GM12878 (cell line): Measurements from ENCODE around the gene DNAAF9. TPM values are rescaled to one million over a fixed set of nuclear protein-coding genes. Genes with fewer than 3 reads are reported as not detected.

Experiments used
- ATAC-seq: fragments of 200-7000 bp; cut with Tn5 transposase; 3 replicates; pipeline ENCODE4 v1.9.1; 2020; ENCODE audit warnings: mild to moderate bottlenecking, moderate library complexity
- BruUV-seq: library from RNA; stranded (reverse); fragments of 400-500 nt; replicated peaks from 2 replicates; lab custom pipeline; 2021; lab: Mats Ljungman, UMichigan
- CTCF ChIA-PET: fragments of 300-600 bp; sonication (Branson Sonifier 250); formaldehyde crosslinking; extraction: SDS; loops from one replicate; lab custom pipeline; 2021; ENCODE audit warnings: inconsistent platforms; lab: Yijun Ruan, JAX
- POLR2A ChIA-PET: fragments of 350-600 bp; formaldehyde crosslinking; extraction: SDS; loops from one replicate; lab custom pipeline; 2021; ENCODE audit warnings: inconsistent platforms; lab: Charles Lee
- RAD21 ChIA-PET: fragments of 300-600 bp; sonication (Branson Sonifier 250); formaldehyde crosslinking; loops from one replicate; lab custom pipeline; 2023; ENCODE audit warnings: antibody characterized with exemption; ENCODE audit not compliant: unreplicated experiment; lab: Charles Lee
- SMC1A ChIA-PET: fragments of 300-600 bp; sonication (Branson Sonifier 250); formaldehyde crosslinking; loops from one replicate; lab custom pipeline; 2023; ENCODE audit not compliant: unreplicated experiment, uncharacterized antibody; lab: Charles Lee
- DNase-seq: peaks from one replicate; pipeline ENCODE4 v3.0.0-alpha.2; 2011; ENCODE audit warnings: low read depth, low spot score
- FAIRE-seq: peaks from 3 replicates; lab custom pipeline; 2011; peaks lifted over from hg19 to GRCh38; lab: Jason Lieb, UNC
- H2AFZ ChIP-seq: 2 replicates; pipeline ENCODE4 v1.6.0; 2011; ENCODE audit warnings: low read depth, low read length, control low read depth; ENCODE audit not compliant: control insufficient read depth
- H3K27ac ChIP-seq: 2 replicates; pipeline ENCODE4 v1.5.1; 2011; ENCODE audit warnings: control low read depth; ENCODE audit not compliant: control insufficient read depth, insufficient read depth
- H3K27me3 ChIP-seq, 2 experiments: replicated peaks in 1 of 2; 2 replicates each; pipeline versions ENCODE4 v1.6.0 to v1.6.1; 2011; ENCODE audit warnings: low read length in 1 of 2; ENCODE audit not compliant: control insufficient read depth in 2 of 2, insufficient read depth in 2 of 2
- H3K36me3 ChIP-seq, 2 experiments: 2 replicates each; pipeline ENCODE4 v1.5.1; 2011; ENCODE audit warnings: low read length in 1 of 2; ENCODE audit not compliant: control insufficient read depth in 2 of 2, insufficient read depth in 2 of 2
- H3K4me1 ChIP-seq: 2 replicates; pipeline ENCODE4 v1.6.1; 2011; ENCODE audit warnings: mild to moderate bottlenecking, low read length, moderate library complexity, mixed read lengths; ENCODE audit not compliant: control insufficient read depth, insufficient read depth
- H3K4me2 ChIP-seq: 2 replicates; pipeline ENCODE4 v1.6.0; 2011; ENCODE audit warnings: control low read depth; ENCODE audit not compliant: control insufficient read depth, insufficient read depth
- H3K4me3 ChIP-seq: fragments of 200-600 bp; sonication (generic); 2 replicates; pipeline ENCODE4 v1.5.1; 2016
- H3K79me2 ChIP-seq: 2 replicates; pipeline ENCODE4 v1.6.0; 2011; ENCODE audit warnings: low read length; ENCODE audit not compliant: control insufficient read depth, insufficient read depth
- H3K9ac ChIP-seq: 2 replicates; pipeline ENCODE4 v1.8.0; 2011; ENCODE audit warnings: low read length, control low read depth, mixed read lengths; ENCODE audit not compliant: control insufficient read depth, insufficient read depth
- H3K9me3 ChIP-seq: replicated peaks from 3 replicates; pipeline ENCODE4 v1.5.1; 2011; ENCODE audit warnings: mild to moderate bottlenecking, low read length; ENCODE audit not compliant: control insufficient read depth, insufficient read depth
- H4K20me1 ChIP-seq: 2 replicates; pipeline ENCODE4 v1.6.0; 2011; ENCODE audit not compliant: control insufficient read depth, insufficient read depth
- ASH2L ChIP-seq: fragments of 300-600, 200-600 bp; sonication (generic); IDR thresholded peaks from 2 replicates; pipeline ENCODE4 v1.6.1; 2017; ENCODE audit warnings: low read depth, mild to moderate bottlenecking, borderline replicate concordance
- CBX3 ChIP-seq: fragments of 200-600 bp; sonication (generic); IDR thresholded peaks from 2 replicates; pipeline ENCODE4 v1.6.1; 2016; ENCODE audit warnings: low read depth, borderline replicate concordance
- E2F4 ChIP-seq: IDR thresholded peaks from 2 replicates; pipeline ENCODE4 v1.6.1; 2012; ENCODE audit warnings: low read depth, low read length, improper control_type of control experiment
- ESRRA ChIP-seq: IDR thresholded peaks from 2 replicates; pipeline ENCODE4 v1.6.1; 2012; ENCODE audit warnings: mild to moderate bottlenecking, low read length, improper control_type of control experiment
- FOXK2 ChIP-seq: fragments of 450-650 bp; IDR thresholded peaks from 2 replicates; pipeline ENCODE4 v1.6.1; 2017; ENCODE audit warnings: mild to moderate bottlenecking, moderate library complexity
- MEF2A ChIP-seq: IDR thresholded peaks from 2 replicates; pipeline ENCODE4 v1.6.1; 2011; ENCODE audit warnings: low read depth, mild to moderate bottlenecking, low read length, moderate library complexity; ENCODE audit not compliant: insufficient read depth
- MYC ChIP-seq: IDR thresholded peaks from 2 replicates; pipeline ENCODE4 v1.6.1; 2011; ENCODE audit warnings: mild to moderate bottlenecking, low read length, moderate library complexity, inconsistent platforms; ENCODE audit not compliant: insufficient read depth, insufficient replicate concordance, insufficient read length, severe bottlenecking
- SMC3 ChIP-seq: IDR thresholded peaks from 2 replicates; pipeline ENCODE4 v1.6.1; 2011; ENCODE audit warnings: low read length, improper control_type of control experiment, borderline replicate concordance
- WGBS: methylation state at CpG from one replicate; pipeline ENCODE4 v1.1.6; 2016; ENCODE audit warnings: low lambda C conversion rate; ENCODE audit not compliant: insufficient replicate concordance, insufficient coverage; ENCODE audit errors: missing lambda C conversion rate; 5-methylcytosine and 5-hydroxymethylcytosine counted together
- in situ Hi-C: fragments of 300-500 bp; cut with MboI; formaldehyde crosslinking; loops from 9 replicates; pipeline ENCODE4 v1.14.3; 2018; ENCODE audit warnings: mixed read lengths
- intact Hi-C: fragments of 100-400 bp; cut with micrococcal nuclease; formaldehyde crosslinking; loops from one replicate; pipeline ENCODE4 v1.14.2; 2022; ENCODE audit not compliant: unreplicated experiment
- polyA plus RNA-seq, 11 experiments: library from polyadenylated mRNA; depleted of rRNA in 4 of 11; unstranded in 6 of 11; stranded (reverse) in 5 of 11; fragments of >200 nt; fragmentation: Nextera tagmentation in 4 of 11; fragmentation: Illumina TruSeq in 1 of 11; extraction: Ambion mirVana in 4 of 11; extraction: Trizol in 1 of 11; gene quantifications; 1 replicate in 1 of 11; 2 replicates in 10 of 11; pipeline versions ENCODE4 v1.2.1 to v1.2.3, GENCODE V29; 2011 to 2016; ENCODE audit warnings: inconsistent platforms in 2 of 11, missing spikeins in 2 of 11, low read depth in 1 of 11
- total RNA-seq, 4 experiments: library from RNA; depleted of rRNA in 3 of 4; stranded (reverse); fragments of >200 nt in 3 of 4; fragmentation: Illumina TruSeq in 1 of 4; extraction: Trizol in 1 of 4; gene quantifications; 2 replicates each; pipeline versions ENCODE4 v1.2.1 to v1.2.3, GENCODE V29; 2013 to 2021
- TF ChIP-seq, protein P1 (sequence below): fragments of 450-650 bp; IDR thresholded peaks from 2 replicates; pipeline ENCODE4 v1.6.1; 2017; ENCODE audit warnings: antibody characterized with exemption, mild to moderate bottlenecking, moderate library complexity
- TF ChIP-seq, protein P2 (sequence below): fragments of 450-650 bp; formaldehyde crosslinking; IDR thresholded peaks from 2 replicates; pipeline ENCODE4 v1.4.0; 2022; ENCODE audit warnings: mild to moderate bottlenecking, moderate library complexity

The DNAAF9 gene
- total and polyA plus RNA-seq, 10 of the 15 experiments (the other 5 are each of a cell fraction or from before 2014, with no cell fraction given): 0.08 to 2.1 (median 1.3) TPM

DNA sequence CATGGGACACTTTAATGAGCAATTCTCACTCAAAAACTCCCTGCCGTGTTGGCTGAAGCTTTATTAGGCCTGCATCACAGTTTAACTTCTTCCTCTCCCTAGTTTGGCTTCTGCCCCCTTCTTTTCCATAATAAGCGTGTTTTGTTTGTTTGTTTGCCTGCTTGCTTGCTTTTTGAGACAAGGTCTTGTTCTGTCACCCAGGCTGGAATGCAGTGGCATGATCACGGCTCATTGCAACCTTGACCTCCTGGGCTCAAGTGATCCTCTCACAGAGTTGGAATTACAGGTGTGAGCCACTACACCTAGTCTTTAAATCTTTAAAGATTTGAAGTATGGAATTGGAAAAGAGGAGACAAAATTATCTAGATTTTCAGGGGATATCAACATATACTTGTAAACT is 25.4 kb upstream of the DNAAF9 start:
- no TSS peak for BruUV-seq
- FAIRE-seq: no peak
- no peaks in the 10 kb centered on the region for H3K27me3 ChIP-seq
- no peaks in the 10 kb centered on the region for H3K79me2 ChIP-seq
- TF ChIP-seq FOXK2 (no peak), CBX3 (no peak), SMC3 (no peak)
- TF ChIP-seq, all 136 proteins: peak for 0
- in situ Hi-C loops (no loop called here), intact Hi-C loops (no loop called here)
- Histone ChIP-seq H3K27ac (no peak overlapping the region), H3K4me1 (peaks cover 7% of the 10 kb centered on the region), H3K9ac (no peak overlapping the region), H4K20me1 (no peaks in the 10 kb centered on the region), H2AFZ (no peak overlapping the region), H3K4me3 (no peak overlapping the region), H3K36me3 (no peaks in the 10 kb centered on the region), H3K9me3 (no peaks in the 10 kb centered on the region), H3K4me2 (no peak overlapping the region)
- WGBS: 51% methylated on average over 3 of the region's 3 CpGs
- no peak for ATAC-seq
- no peak for DNase-seq
- POLR2A ChIA-PET: no interaction called here
- RAD21 ChIA-PET: no interaction called here
- CTCF ChIA-PET: no interaction called here
- SMC1A ChIA-PET: no interaction called here

- no peaks in the 10 kb centered on the region for H4K20me1 ChIP-seq
- ATAC-seq (no peak), FAIRE-seq (no peak), DNase-seq (no peak)
- H3K27me3 ChIP-seq: no peaks in the 10 kb centered on the region
- in situ Hi-C loops (no loop called here), intact Hi-C loops (no loop called here)
- SMC1A ChIA-PET: interaction anchor here (1.5 kb wide), 1 partner anchor 10 kb away, joined by 7 read pairs; no protein-coding TSS in a partner anchor
- no peaks in the 10 kb centered on the region for H3K9me3 ChIP-seq
- H3K4me2 ChIP-seq: no peak overlapping the region
- WGBS: 91% methylated on average over 4 of the region's 4 CpGs
- H3K9ac ChIP-seq: no peak overlapping the region
- RAD21 ChIA-PET: no interaction called here
- peaks cover 7% of the 10 kb centered on the region for H3K4me1 ChIP-seq
- POLR2A ChIA-PET: no interaction called here
- H3K79me2 ChIP-seq: no peaks in the 10 kb centered on the region
- no peak overlapping the region for H3K27ac ChIP-seq
- BruUV-seq: no TSS peak
- no peak overlapping the region for H2AFZ ChIP-seq
- no peaks in the 10 kb centered on the region for H3K36me3 ChIP-seq
- CTCF ChIA-PET: interaction anchor here (0.5 to 1.0 kb wide), 2 partner anchors 19 to 1761 kb away, joined by 3 read pairs; no protein-coding TSS in a partner anchor
- H3K4me3 ChIP-seq: no peak overlapping the region
- no peak for TF ChIP-seq ESRRA
- TF ChIP-seq ASH2L: no peak
- TF ChIP-seq MEF2A: no peak
- TF ChIP-seq, protein P1, sequence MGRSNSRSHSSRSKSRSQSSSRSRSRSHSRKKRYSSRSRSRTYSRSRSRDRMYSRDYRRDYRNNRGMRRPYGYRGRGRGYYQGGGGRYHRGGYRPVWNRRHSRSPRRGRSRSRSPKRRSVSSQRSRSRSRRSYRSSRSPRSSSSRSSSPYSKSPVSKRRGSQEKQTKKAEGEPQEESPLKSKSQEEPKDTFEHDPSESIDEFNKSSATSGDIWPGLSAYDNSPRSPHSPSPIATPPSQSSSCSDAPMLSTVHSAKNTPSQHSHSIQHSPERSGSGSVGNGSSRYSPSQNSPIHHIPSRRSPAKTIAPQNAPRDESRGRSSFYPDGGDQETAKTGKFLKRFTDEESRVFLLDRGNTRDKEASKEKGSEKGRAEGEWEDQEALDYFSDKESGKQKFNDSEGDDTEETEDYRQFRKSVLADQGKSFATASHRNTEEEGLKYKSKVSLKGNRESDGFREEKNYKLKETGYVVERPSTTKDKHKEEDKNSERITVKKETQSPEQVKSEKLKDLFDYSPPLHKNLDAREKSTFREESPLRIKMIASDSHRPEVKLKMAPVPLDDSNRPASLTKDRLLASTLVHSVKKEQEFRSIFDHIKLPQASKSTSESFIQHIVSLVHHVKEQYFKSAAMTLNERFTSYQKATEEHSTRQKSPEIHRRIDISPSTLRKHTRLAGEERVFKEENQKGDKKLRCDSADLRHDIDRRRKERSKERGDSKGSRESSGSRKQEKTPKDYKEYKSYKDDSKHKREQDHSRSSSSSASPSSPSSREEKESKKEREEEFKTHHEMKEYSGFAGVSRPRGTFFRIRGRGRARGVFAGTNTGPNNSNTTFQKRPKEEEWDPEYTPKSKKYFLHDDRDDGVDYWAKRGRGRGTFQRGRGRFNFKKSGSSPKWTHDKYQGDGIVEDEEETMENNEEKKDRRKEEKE: no peak
- no peak for TF ChIP-seq E2F4
- no peak for TF ChIP-seq MYC
- TF ChIP-seq, protein P2, sequence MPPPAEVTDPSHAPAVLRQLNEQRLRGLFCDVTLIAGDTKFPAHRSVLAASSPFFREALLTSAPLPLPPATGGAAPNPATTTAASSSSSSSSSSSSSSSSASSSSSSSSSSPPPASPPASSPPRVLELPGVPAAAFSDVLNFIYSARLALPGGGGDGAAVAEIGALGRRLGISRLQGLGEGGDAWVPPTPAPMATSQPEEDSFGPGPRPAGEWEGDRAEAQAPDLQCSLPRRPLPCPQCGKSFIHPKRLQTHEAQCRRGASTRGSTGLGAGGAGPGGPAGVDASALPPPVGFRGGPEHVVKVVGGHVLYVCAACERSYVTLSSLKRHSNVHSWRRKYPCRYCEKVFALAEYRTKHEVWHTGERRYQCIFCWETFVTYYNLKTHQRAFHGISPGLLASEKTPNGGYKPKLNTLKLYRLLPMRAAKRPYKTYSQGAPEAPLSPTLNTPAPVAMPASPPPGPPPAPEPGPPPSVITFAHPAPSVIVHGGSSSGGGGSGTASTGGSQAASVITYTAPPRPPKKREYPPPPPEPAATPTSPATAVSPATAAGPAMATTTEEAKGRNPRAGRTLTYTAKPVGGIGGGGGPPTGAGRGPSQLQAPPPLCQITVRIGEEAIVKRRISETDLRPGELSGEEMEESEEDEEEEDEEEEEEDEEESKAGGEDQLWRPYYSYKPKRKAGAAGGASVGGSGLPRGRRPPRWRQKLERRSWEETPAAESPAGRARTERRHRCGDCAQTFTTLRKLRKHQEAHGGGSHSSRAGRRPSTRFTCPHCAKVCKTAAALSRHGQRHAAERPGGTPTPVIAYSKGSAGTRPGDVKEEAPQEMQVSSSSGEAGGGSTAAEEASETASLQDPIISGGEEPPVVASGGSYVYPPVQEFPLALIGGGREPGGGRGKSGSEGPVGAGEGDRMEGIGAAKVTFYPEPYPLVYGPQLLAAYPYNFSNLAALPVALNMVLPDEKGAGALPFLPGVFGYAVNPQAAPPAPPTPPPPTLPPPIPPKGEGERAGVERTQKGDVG (CRISPR knock-in tag): no peak
Observed at GRCh38 chr20:3431109-3431508, 23.6 kb upstream of the DNAAF9 start.
